Cardiac muscle cell (in vitro differentiated cells and primary cell): Measurements from ENCODE around the gene PCYOX1L. TPM values are rescaled to one million over a fixed set of nuclear protein-coding genes. Genes with fewer than 3 reads are reported as not detected.

Source experiments
- DNase-seq, 2 donors: peaks; one replicate each; pipeline versions ENCODE4 v3.0.0 to v3.0.0-alpha.2; 2010 to 2017; ENCODE audit warnings: low read depth in 1 of 2, low spot score in 1 of 2
- H3K27ac ChIP-seq: fragments of 200-600 bp; sonication (generic); 2 replicates; pipeline ENCODE4 v1.5.1; 2016
- H3K27me3 ChIP-seq: fragments of 200-600 bp; sonication (generic); 2 replicates; pipeline ENCODE4 v1.6.0; 2016; ENCODE audit warnings: control low read depth
- H3K36me3 ChIP-seq: fragments of 200-600 bp; sonication (generic); 2 replicates; pipeline ENCODE4 v1.5.1; 2016; ENCODE audit warnings: control low read depth
- H3K4me1 ChIP-seq: fragments of 200-600 bp; sonication (generic); 2 replicates; pipeline ENCODE4 v1.8.1; 2017; ENCODE audit warnings: low read depth, mild to moderate bottlenecking, mixed run types
- H3K4me3 ChIP-seq: fragments of 200-600 bp; sonication (generic); 2 replicates; pipeline ENCODE4 v1.5.1; 2016; ENCODE audit warnings: mild to moderate bottlenecking
- H3K9me3 ChIP-seq: fragments of 200-600 bp; sonication (generic); 2 replicates; pipeline ENCODE4 v1.5.1; 2017; ENCODE audit warnings: low read depth, mild to moderate bottlenecking, control low read depth
- polyA plus RNA-seq: library from polyadenylated mRNA; unstranded; fragments of >200 nt; fragmentation: Nextera tagmentation; extraction: Ambion mirVana; gene quantifications from 2 replicates; pipeline ENCODE4 v1.2.1, GENCODE V29; 2016
- total RNA-seq: library from RNA; depleted of rRNA; stranded (reverse); fragments of >200 nt; gene quantifications from 2 replicates; pipeline ENCODE4 v1.2.3, GENCODE V29; 2016
- TF ChIP-seq, protein P1 (sequence below): IDR thresholded peaks from 2 replicates; pipeline ENCODE4 v1.5.1; 2012; ENCODE audit warnings: low read depth, mild to moderate bottlenecking, low read length

Gene PCYOX1L
- total and polyA plus RNA-seq, 2 experiments from 2014 or later = 15.3 to 16.1 TPM

DNA sequence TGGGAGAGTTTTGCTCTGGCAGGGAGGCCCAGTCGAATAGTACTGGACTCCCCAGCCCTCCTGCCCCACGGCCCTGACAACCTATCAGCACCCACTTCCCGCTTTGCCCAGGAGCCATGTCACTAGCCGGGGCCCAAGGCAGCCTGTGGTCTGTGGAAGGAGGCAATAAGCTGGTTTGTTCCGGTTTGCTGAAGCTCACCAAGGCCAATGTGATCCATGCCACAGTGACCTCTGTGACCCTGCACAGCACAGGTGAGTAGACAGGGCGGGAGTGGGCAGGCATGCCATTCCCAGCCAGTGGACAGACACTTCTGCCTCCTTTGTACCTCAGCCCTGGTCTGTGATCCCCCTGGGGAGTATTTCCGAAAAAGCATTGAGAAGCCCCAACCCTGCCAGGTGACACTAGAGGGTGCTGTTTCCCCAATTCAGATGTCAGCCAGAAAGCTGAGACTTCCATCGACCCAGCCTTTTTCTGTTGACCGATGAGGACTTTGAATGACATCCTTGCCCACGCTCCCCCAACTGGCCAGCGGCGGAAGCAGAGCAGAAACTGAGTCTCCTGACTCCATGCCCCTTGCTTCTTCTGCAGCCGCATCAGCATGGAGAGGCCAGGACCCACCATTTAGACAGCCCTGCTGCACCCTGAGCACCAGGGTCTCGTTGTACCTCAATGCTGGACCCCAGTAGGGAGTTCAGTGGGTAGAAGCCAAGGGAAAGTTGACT, 9.6 kb downstream of the PCYOX1L start:
- peaks cover 18% of the 10 kb centered on the region for H3K4me1 ChIP-seq
- TF ChIP-seq, protein P1, sequence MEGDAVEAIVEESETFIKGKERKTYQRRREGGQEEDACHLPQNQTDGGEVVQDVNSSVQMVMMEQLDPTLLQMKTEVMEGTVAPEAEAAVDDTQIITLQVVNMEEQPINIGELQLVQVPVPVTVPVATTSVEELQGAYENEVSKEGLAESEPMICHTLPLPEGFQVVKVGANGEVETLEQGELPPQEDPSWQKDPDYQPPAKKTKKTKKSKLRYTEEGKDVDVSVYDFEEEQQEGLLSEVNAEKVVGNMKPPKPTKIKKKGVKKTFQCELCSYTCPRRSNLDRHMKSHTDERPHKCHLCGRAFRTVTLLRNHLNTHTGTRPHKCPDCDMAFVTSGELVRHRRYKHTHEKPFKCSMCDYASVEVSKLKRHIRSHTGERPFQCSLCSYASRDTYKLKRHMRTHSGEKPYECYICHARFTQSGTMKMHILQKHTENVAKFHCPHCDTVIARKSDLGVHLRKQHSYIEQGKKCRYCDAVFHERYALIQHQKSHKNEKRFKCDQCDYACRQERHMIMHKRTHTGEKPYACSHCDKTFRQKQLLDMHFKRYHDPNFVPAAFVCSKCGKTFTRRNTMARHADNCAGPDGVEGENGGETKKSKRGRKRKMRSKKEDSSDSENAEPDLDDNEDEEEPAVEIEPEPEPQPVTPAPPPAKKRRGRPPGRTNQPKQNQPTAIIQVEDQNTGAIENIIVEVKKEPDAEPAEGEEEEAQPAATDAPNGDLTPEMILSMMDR = peak; percentile 91
- H3K27me3 ChIP-seq = no peaks in the 10 kb centered on the region
- no peaks in the 10 kb centered on the region for H3K9me3 ChIP-seq
- no peaks in the 10 kb centered on the region for H3K36me3 ChIP-seq
- H3K4me3 ChIP-seq = no peak overlapping the region
- H3K27ac ChIP-seq = no peak overlapping the region
- peak; percentile 78 to 81 for DNase-seq

- H3K4me1 ChIP-seq = peaks cover 25% of the 10 kb centered on the region
- TF ChIP-seq, protein P1 = no peak
- H3K4me3 ChIP-seq = no peak overlapping the region
- H3K9me3 ChIP-seq = no peaks in the 10 kb centered on the region
- no peak overlapping the region for H3K27ac ChIP-seq
- H3K27me3 ChIP-seq = no peaks in the 10 kb centered on the region
- no peak for DNase-seq
- H3K36me3 ChIP-seq = no peaks in the 10 kb centered on the region
Measured at GRCh38 chr5:149367972-149368645, 10.3 kb downstream of the PCYOX1L start.

GRCh38 chr5:149370878-149371277, 13.0 kb downstream of the PCYOX1L start:
- TF ChIP-seq, protein P1 = no peak

DNA sequence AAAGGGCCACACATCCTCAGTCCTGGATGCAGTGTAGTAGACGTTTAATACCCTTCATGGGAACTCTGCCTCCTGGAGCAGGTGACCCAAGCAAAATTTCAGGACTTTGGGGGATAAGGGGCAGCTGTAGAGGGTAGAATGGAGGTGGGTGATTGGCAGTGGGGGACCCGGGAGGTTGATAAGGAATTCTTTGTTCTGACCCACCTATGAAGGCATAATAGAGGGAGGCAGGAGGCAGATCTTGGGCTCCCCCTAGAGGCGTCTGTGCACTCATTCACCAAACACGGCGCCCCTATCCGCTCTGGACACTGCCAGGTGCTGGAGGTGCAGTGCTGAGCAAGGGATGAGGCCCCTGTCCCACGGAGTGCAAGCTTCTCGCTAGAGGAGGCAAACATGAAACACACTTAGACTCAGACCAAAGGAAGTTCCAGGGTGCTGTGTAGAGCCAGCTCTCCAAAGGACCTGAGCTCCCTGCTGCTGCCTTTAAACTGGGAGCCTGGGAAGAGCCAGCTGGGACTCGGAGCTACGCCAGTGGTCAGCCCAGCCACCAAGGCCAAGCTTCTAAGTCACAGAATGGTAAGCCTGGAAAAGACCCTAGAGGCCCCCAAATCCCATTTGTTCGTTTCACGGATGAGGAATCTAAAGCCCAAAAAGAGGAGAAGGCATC, 13.6 kb downstream of the PCYOX1L start:
- Histone ChIP-seq H3K4me1 (peaks cover 25% of the 10 kb centered on the region), H3K9me3 (no peaks in the 10 kb centered on the region), H3K4me3 (no peak overlapping the region), H3K27me3 (no peaks in the 10 kb centered on the region), H3K27ac (peak overlapping the region; percentile 86), H3K36me3 (no peaks in the 10 kb centered on the region)
- peak; percentile 63 to 74 for DNase-seq
- TF ChIP-seq, protein P1 = peak; percentile 88

More at GRCh38 chr5:149370878-149371277, 13.0 kb downstream of the PCYOX1L start:
- Histone ChIP-seq H3K36me3 (no peaks in the 10 kb centered on the region), H3K4me3 (no peak overlapping the region), H3K27ac (no peak overlapping the region), H3K4me1 (peaks cover 25% of the 10 kb centered on the region), H3K9me3 (no peaks in the 10 kb centered on the region), H3K27me3 (no peaks in the 10 kb centered on the region)
- no peak for DNase-seq

DNA sequence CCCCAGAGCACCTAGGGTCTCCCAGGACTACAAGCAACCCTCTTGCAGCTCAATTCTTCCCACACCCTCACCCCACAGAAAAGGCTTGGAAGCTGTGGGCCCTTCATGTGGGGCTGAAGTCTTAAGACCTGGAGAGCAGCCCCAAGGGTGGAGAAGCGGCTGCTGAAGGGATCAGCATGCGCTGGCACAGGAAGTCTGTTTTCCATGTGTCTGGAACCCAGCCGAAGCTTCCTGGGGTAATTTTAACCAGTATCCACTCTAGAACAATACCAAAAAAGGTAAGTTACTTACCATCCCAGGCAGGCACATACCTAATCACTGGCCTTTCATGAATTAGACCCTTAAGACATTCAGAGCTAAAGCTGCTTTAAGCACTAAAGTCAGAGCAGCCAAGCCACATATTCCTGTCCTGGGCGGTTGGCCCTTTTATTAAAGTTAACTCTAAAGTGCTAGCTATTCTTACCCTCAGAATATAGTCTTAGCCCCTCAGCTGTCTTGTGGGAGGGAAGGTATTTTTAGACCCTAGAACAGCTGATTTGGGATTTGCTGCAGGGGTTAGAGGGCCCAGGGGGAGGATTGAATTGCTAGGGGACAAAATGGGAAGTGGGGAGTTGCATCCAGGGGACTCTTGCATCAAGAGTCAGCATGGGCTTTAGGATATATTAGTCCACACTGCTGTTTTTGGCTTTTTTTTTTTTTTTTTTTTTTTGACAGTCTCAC, 14.4 kb downstream of the PCYOX1L start:
- peaks cover 25% of the 10 kb centered on the region for H3K4me1 ChIP-seq
- no peaks in the 10 kb centered on the region for H3K36me3 ChIP-seq
- no peaks in the 10 kb centered on the region for H3K9me3 ChIP-seq
- no peak overlapping the region for H3K4me3 ChIP-seq
- H3K27ac ChIP-seq = peak overlapping the region; percentile 86
- no peaks in the 10 kb centered on the region for H3K27me3 ChIP-seq
- DNase-seq = no peak
- TF ChIP-seq, protein P1 = no peak
